Measurements from ENCODE around the gene UNC93B1.

Gene UNC93B1

GRCh38 chr11:68021167-68021787 is 17.4 kb upstream of the UNC93B1 start:
- DNase-seq, result no peak

GRCh38 chr11:68020575-68020974 is 16.7 kb upstream of the UNC93B1 start:
- DNase-seq, result no peak

GRCh38 chr11:68019486-68019885 is 15.6 kb upstream of the UNC93B1 start:
- DNase-seq, result no peak

- no peak for DNase-seq
Observed at GRCh38 chr11:68018730-68019190, 14.9 kb upstream of the UNC93B1 start.

- DNase-seq, result no peak
Observed at GRCh38 chr11:68017980-68018729, 14.3 kb upstream of the UNC93B1 start.

- no peak for DNase-seq
Observed at GRCh38 chr11:68016904-68017817, 13.3 kb upstream of the UNC93B1 start.

GRCh38 chr11:68016161-68016903 is 12.4 kb upstream of the UNC93B1 start:
- no peak for DNase-seq

- no peak for DNase-seq
Observed at GRCh38 chr11:68015467-68015866, 11.6 kb upstream of the UNC93B1 start.

- no peak for DNase-seq
Observed at GRCh38 chr11:68014947-68015447, 11.1 kb upstream of the UNC93B1 start.

- DNase-seq, result no peak
Observed at GRCh38 chr11:68014157-68014946, 10.5 kb upstream of the UNC93B1 start.

- no peak for DNase-seq
Observed at GRCh38 chr11:68013611-68014156, 9.8 kb upstream of the UNC93B1 start.

- no peak for DNase-seq
Observed at GRCh38 chr11:68012843-68013610, 9.1 kb upstream of the UNC93B1 start.

- no peak for DNase-seq
Observed at GRCh38 chr11:68012044-68012842, 8.3 kb upstream of the UNC93B1 start.

GRCh38 chr11:68011051-68011943 is 7.4 kb upstream of the UNC93B1 start:
- no peak for DNase-seq

GRCh38 chr11:68010090-68011041 is 6.5 kb upstream of the UNC93B1 start, which contains the start of gene ALDH3B1:
TSS of gene ALDH3B1 (plus strand) at chr11:68010327. CDS start at chr11:68015298, 4,971 bp downstream.
- DNase-seq, result no peak

- DNase-seq, result no peak
Observed at GRCh38 chr11:68009391-68010089, 5.6 kb upstream of the UNC93B1 start.
